GM18507 (cell line): ENCODE measurements around the gene ANTXR1.

ENCODE experiments used
- DNase-seq: peaks from one replicate; pipeline ENCODE4 v3.0.0; 2011; ENCODE audit warnings: low read depth; ENCODE audit not compliant: insufficient read length; ENCODE audit errors: extremely low spot score
- FAIRE-seq: peaks from 2 replicates; lab custom pipeline; 2011; peaks lifted over from hg19 to GRCh38; lab: Jason Lieb, UNC

ANTXR1 gene

GRCh38 chr2:69190743-69191404, 177.9 kb downstream of the ANTXR1 start:
- no peak for FAIRE-seq
- DNase-seq, result no peak

- FAIRE-seq (no peak), DNase-seq (no peak)
These were observed 178.7 kb downstream of the ANTXR1 start for GRCh38 chr2:69191634-69192033.

- DNase-seq, result no peak
- no peak for FAIRE-seq
These were observed 179.4 kb downstream of the ANTXR1 start for GRCh38 chr2:69192176-69192945.

GRCh38 chr2:69195706-69196105, 182.7 kb downstream of the ANTXR1 start:
- FAIRE-seq, result no peak
- DNase-seq, result no peak

GRCh38 chr2:69196327-69197117, 183.5 kb downstream of the ANTXR1 start:
- FAIRE-seq (no peak), DNase-seq (no peak)

- DNase-seq, result no peak
- FAIRE-seq, result no peak
These were observed 187.1 kb downstream of the ANTXR1 start for GRCh38 chr2:69200107-69200520.

GRCh38 chr2:69201259-69201658, 188.3 kb downstream of the ANTXR1 start:
- no peak for FAIRE-seq
- no peak for DNase-seq

- DNase-seq (no peak), FAIRE-seq (no peak)
These were observed 189.3 kb downstream of the ANTXR1 start for GRCh38 chr2:69202327-69202726.

- no peak for DNase-seq
- FAIRE-seq, result no peak
These were observed 190.4 kb downstream of the ANTXR1 start for GRCh38 chr2:69203166-69203985.

GRCh38 chr2:69204654-69205053, 191.7 kb downstream of the ANTXR1 start:
- FAIRE-seq (no peak), DNase-seq (no peak)

- FAIRE-seq (no peak), DNase-seq (no peak)
These were observed 192.1 kb downstream of the ANTXR1 start for GRCh38 chr2:69205076-69205475.

GRCh38 chr2:69205491-69205890, 192.5 kb downstream of the ANTXR1 start:
- no peak for FAIRE-seq
- DNase-seq, result no peak

GRCh38 chr2:69208023-69208595, 195.1 kb downstream of the ANTXR1 start:
- DNase-seq, result no peak
- no peak for FAIRE-seq

- FAIRE-seq (no peak), DNase-seq (no peak)
These were observed 196.5 kb downstream of the ANTXR1 start for GRCh38 chr2:69209482-69209881.

- DNase-seq, result no peak
- no peak for FAIRE-seq
These were observed 197.4 kb downstream of the ANTXR1 start for GRCh38 chr2:69210385-69210784.

GRCh38 chr2:69211048-69211447, 198.1 kb downstream of the ANTXR1 start:
- no peak for FAIRE-seq
- DNase-seq, result no peak

- no peak for DNase-seq
- no peak for FAIRE-seq
These were observed 198.7 kb downstream of the ANTXR1 start for GRCh38 chr2:69211686-69212085.

- DNase-seq (no peak), FAIRE-seq (no peak)
These were observed 199.5 kb downstream of the ANTXR1 start for GRCh38 chr2:69212238-69213028.
